ENCODE measurements around the gene MVP.
"Not testable (repeated sequence)": the region's sequence is repeated elsewhere in the genome, so short reads cannot be mapped to it uniquely, and the experiment has no call there.

Gene MVP

DNA sequence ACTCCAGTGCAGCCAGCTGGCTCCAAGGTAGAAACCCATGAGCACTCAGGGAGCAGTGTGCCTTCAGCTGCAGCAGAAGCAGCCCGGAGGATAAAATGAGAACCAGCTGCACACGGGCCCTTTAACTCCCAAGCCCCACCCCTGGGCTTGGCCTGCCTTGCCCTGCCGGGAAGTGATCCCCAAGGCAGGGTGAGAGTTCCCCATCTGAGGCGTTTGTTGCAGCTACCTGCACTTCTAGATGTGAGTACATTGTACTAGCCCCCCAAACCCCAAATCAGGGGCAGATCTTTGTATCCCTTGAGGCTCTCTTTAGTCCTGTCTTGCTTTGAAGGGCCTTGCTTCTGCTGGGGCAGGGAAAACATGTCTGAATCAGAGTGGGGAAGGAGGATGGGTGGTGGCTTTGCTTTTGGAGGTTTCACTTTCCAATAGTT, at the start of gene MVP:
Gene MVP, plus strand, starts transcription at position 192 of the 431 bp plus-strand sequence. CDS start 10,088 bp downstream, outside the sequence.
- H3K4me3 Mint-ChIP-seq, result peak within 1 kb of the TSS; percentile 96
- H3K36me3 Mint-ChIP-seq, result peaks cover 15% of the 10 kb centered on the region
- peaks cover 42% of the 10 kb centered on the region for H3K4me1 Mint-ChIP-seq
- H3K27ac Mint-ChIP-seq, result peak within 1 kb of the TSS; percentile 94
- DNase-seq (ENCODE audit: low spot score in 2 of 2), result no peak
- no peaks in the 10 kb centered on the region for H3K27me3 Mint-ChIP-seq
- H3K9me3 Mint-ChIP-seq, result no peaks in the 10 kb centered on the region
- ATAC-seq (ENCODE audit: low read depth), result peak; percentile 9

DNA sequence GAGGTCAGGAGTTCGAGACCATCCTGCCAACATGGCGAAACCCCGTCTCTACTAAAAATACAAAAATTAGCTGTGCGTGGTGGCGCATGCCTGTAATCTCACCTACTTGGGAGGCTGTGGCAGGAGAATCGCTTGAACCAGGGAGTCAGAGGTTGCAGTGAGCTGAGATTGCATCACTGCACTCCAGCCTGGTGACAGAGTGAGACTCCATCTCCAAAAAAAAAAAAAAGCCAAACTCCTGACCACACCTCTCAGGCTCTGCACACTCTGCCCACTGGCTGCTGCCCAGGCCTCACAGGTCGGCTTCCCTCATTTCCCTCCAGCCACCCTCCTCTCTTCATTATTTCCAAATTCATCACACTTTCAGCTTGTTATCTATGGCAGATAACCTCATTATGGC, 47.9 kb upstream of the MVP start:
- H3K9me3 Mint-ChIP-seq; H3K4me1 Mint-ChIP-seq; ATAC-seq (ENCODE audit: low read depth); H3K36me3 Mint-ChIP-seq; DNase-seq (ENCODE audit: low spot score in 2 of 2); H3K4me3 Mint-ChIP-seq; H3K27ac Mint-ChIP-seq; H3K27me3 Mint-ChIP-seq: not testable (repeated sequence)

DNA sequence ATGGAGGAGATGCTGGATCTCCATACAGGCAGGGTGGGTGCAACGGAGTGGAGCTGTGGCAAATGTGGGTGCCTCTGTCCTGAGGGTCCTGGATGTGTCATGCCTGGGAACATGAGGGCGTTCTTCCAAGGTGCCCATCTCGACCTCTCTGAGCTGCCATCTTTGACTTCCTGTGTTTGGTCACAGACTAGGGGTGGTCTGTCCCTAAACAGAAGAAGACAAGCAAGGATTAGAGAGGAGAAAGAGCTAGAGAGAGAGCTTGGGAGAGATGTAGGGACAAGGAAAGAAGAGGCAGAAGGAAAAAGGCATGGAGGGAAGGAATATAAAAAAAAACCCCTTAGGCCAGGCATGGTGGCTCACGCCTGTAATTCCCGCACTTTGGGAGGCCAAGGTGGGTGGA, 45.5 kb upstream of the MVP start:
- Mint-ChIP-seq H3K27me3 (peaks cover 3% of the 10 kb centered on the region), H3K4me3 (no peak overlapping the region), H3K36me3 (no peaks in the 10 kb centered on the region), H3K9me3 (no peaks in the 10 kb centered on the region), H3K27ac (no peak overlapping the region), H3K4me1 (peaks cover 4% of the 10 kb centered on the region)
- ATAC-seq (ENCODE audit: low read depth) (no peak), DNase-seq (ENCODE audit: low spot score in 2 of 2) (no peak)

DNA sequence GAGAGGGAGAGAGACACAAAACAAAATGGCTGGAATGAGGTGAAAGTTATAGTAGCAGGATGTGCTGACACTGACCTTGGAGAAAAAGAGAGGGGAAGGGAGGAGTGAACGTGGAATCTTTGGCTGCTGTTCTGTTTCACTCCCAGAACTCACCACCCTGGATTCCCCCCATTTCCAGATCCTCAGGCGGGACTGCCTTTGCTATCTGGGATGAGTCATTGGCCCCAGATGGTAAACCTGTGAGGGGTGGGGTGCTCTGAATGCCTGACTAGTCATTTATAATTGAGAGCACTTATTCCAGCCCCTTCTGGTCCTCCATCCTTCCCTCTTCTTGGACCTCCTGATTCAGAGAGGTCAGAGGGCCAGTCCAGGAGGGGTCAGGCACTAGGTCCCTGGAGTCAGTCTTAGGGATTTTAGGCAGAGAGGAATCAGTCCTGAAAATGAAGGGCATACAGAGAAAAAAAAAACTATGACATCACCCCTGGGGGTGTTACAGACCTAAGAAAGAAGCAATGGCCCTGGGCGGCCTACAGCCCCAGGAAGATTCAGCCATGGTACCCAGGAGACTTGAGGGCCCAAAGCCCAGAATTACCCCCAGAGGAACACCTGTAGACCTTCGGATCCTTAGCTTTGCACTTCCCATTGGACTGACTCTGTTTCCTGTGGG, 44.4 kb upstream of the MVP start:
- H3K4me3 Mint-ChIP-seq, result no peak overlapping the region
- H3K9me3 Mint-ChIP-seq, result no peaks in the 10 kb centered on the region
- no peak for ATAC-seq (ENCODE audit: low read depth)

DNA sequence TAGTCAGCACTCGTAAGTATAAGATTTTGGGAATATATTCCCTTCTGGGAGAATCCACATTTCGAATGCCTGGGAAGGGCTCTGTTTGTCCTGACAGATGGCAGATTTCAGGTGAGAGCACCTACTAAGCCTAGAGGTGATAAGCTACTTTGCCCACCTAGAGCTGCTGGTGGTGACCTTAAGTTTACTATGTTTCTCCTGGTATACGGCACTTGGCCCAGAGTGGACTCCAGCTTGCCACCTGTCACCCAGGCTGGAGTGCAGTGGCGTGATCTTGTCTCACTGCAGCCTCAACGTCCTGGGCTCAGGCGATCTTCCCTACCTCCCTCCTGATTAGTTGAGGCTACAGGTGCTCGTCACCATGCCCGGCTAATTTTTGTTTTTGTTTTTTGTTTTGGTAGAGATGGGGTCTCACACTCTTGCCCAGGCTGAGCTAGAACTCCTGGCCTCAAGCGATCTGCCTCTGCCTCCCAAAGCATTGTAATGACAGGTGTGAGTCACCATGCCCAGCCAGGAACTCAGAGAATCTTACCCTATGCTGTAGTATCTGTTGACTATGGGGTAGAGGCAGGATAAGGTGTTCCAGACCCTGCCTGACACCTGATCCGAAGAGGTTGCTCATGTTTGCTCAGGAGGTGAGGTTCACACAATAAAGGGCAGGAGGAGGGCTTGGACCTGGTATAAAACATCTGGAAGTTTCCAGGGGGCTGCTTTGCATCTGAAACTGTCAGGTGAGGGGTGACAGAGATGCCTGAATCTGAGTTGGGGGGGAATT, 42.5 kb upstream of the MVP start, which contains the start of gene ZG16:
Gene ZG16, plus strand, starts transcription at position 681 of the 775 bp plus-strand sequence. CDS start 1,011 bp downstream, outside the sequence.
- no peak for DNase-seq (ENCODE audit: low spot score in 2 of 2)
- no peak within 1 kb of the TSS for H3K27ac Mint-ChIP-seq
- no peak for ATAC-seq (ENCODE audit: low read depth)
- peaks cover 3% of the 10 kb centered on the region for H3K27me3 Mint-ChIP-seq
- H3K9me3 Mint-ChIP-seq, result no peaks in the 10 kb centered on the region
- H3K36me3 Mint-ChIP-seq, result no peaks in the 10 kb centered on the region
- H3K4me1 Mint-ChIP-seq, result peaks cover 4% of the 10 kb centered on the region
- H3K4me3 Mint-ChIP-seq, result no peak within 1 kb of the TSS

More for the DNA sequence above, 44.4 kb upstream of the MVP start:
- no peak for DNase-seq (ENCODE audit: low spot score in 2 of 2)
- peaks cover 4% of the 10 kb centered on the region for H3K4me1 Mint-ChIP-seq
- peaks cover 3% of the 10 kb centered on the region for H3K27me3 Mint-ChIP-seq
- no peak overlapping the region for H3K27ac Mint-ChIP-seq
- H3K36me3 Mint-ChIP-seq, result no peaks in the 10 kb centered on the region

DNA sequence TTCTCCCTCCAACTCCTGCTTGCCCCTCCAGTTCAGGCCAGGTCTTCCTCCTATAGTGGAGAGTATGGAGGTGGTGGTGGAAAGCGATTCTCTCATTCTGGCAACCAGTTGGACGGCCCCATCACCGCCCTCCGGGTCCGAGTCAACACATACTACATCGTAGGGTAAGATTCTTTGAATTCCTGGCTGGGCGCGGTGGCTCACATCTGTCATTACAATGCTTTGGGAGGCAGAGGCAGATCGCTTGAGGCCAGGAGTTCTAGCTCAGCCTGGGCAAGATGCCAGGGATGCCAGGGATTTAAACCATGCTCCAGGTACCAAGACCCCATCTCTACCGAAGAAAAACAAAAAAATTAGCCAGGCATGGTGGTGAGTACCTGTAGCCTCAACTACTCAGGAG, 40.8 kb upstream of the MVP start:
- no peaks in the 10 kb centered on the region for H3K9me3 Mint-ChIP-seq
- H3K36me3 Mint-ChIP-seq, result no peaks in the 10 kb centered on the region
- ATAC-seq (ENCODE audit: low read depth), result no peak
- no peak overlapping the region for H3K27ac Mint-ChIP-seq
- no peak for DNase-seq (ENCODE audit: low spot score in 2 of 2)
- H3K27me3 Mint-ChIP-seq, result no peaks in the 10 kb centered on the region
- no peak overlapping the region for H3K4me3 Mint-ChIP-seq
- H3K4me1 Mint-ChIP-seq, result no peaks in the 10 kb centered on the region

DNA sequence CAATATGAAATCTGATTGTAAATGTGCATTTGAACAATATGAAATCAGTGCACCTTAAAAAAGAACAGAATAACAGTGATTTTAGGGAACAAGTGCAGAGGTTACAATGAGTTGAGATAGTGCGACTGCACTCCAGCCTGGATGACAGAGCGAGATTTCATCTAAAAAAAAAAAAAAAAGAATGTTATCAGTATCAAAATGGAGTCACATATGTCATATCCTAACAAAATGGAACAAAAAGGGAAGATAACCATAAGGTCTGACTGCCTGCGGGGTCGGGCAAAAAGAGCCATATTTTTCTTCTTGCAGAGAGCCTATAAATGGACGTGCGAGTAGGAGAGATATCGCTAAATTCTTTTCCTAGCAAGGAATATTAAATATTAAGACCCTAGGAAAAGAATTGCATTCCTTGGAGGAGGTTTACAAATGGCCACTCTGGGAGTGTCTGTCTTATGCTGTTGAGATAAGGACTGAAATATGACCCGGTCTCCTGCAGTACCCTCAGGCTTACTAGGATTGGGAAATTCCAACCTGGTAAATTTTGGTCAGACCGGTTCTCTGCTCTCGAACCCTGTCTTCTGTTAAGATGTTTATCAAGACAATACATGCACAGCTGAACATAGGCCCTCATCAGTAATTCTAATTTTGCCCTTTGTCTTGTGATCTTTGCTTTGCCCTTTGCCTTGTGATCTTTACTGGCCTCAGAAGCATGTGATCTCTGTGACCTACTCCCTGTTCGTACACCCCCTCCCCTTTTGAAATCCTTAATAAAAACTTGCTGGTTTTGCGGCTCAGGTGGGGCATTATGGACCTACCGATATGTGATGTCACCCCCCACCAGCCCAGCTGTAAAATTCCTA, 36.9 kb upstream of the MVP start:
- not testable (repeated sequence) for H3K4me3 Mint-ChIP-seq; ATAC-seq (ENCODE audit: low read depth)

DNA sequence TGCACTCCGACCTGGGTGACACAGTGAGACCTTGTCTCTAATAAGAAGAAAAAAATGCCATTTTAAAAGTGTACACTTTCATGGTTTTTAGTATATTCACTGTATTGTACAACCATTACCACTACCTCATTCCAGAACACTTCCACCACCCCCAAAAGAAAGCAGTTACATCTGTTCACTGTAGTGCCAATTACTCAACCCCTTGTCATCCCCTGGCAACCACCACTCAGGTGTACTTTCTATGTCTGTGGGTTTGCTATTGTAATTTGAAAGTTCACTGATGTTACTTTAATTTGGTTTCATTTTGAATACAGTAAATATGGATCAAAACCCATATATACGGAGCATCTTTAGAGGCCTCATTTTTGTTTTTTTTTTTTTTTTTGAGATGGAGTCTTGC, 36.1 kb upstream of the MVP start:
- H3K36me3 Mint-ChIP-seq, result no peaks in the 10 kb centered on the region
- no peak for ATAC-seq (ENCODE audit: low read depth)
- DNase-seq (ENCODE audit: low spot score in 2 of 2), result no peak
- H3K9me3 Mint-ChIP-seq, result no peaks in the 10 kb centered on the region
- H3K4me3 Mint-ChIP-seq, result no peak overlapping the region
- no peaks in the 10 kb centered on the region for H3K27me3 Mint-ChIP-seq
- H3K4me1 Mint-ChIP-seq, result peaks cover 9% of the 10 kb centered on the region
- H3K27ac Mint-ChIP-seq, result no peak overlapping the region

More for the DNA sequence above, 36.9 kb upstream of the MVP start:
- not testable (repeated sequence) for H3K27me3 Mint-ChIP-seq; H3K9me3 Mint-ChIP-seq; H3K36me3 Mint-ChIP-seq; H3K27ac Mint-ChIP-seq; DNase-seq (ENCODE audit: low spot score in 2 of 2); H3K4me1 Mint-ChIP-seq

DNA sequence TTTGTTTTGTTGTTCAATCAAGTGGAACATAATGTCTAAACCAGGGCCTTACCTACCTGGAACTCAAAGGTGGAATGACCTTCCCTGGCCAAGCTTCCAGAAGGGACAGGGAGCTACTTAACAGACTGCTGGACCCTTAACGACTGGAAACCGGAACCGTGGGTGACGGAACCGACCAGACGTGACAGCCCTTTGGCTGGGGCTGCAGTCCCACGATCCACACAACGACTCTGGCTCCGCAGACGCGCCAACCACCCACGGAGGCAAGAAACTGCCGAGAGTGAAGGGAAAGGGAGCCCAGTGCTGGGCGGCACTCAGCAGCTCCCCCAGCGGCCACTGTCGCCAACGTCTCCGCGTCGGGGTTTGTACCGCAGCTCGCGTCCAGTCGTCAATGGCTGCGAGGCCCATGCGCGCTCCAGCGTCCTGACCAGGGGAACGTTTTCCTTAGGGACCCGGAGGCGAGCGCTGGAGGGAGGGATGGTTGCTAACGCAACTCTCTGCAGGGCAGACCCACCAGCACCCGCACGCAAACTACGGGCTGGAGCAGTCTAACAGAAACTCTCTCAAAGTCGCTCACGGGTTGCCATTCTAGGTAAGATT, 35.3 kb upstream of the MVP start:
- Mint-ChIP-seq H3K36me3 (no peaks in the 10 kb centered on the region), H3K4me3 (peak overlapping the region; percentile 80), H3K4me1 (peaks cover 9% of the 10 kb centered on the region), H3K9me3 (no peaks in the 10 kb centered on the region), H3K27ac (no peak overlapping the region), H3K27me3 (no peaks in the 10 kb centered on the region)
- DNase-seq (ENCODE audit: low spot score in 2 of 2), result peak; percentile 63 to 71
- ATAC-seq (ENCODE audit: low read depth), result peak; percentile 97

DNA sequence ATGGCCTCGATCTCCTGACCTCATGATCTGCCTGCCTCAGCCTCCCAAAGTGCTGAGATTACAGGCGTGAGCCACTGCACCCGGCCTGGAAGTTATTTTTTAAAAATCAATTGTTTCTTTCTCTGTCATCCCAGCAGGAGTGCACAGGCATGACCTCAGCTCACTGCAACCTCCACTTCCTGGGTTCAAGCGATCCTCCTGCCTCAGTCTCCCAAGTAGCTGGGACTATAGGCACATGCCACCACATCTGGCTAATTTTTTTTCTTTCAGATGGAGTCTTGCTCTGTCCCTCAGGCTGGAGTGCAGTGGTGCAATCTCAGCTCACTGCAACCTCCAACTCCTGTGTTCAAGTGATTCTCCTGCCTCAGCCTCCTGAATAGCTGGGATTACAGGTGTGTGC, 33.1 kb upstream of the MVP start:
- not testable (repeated sequence) for ATAC-seq (ENCODE audit: low read depth); H3K27me3 Mint-ChIP-seq

DNA sequence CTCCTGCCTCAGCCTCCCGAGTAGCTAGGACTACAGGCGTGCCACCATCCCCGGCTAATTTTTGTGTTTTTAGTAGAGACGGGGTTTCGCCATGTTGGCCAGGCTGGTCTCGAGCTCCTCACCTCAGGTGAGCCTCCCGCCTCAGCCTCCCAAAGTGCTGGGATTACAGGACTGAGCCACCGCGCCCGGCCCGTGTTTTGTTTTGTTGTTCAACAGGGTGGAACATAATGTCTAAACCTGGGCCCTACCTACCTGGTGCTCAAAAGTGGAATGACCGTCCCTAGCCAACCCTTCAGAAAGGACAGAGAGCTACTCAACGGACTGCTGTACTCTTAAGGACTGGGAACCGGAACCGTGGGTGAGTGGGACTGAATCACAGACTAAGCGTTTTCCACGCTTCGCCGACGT, 30.5 kb upstream of the MVP start:
- H3K27ac Mint-ChIP-seq, result peak overlapping the region; percentile 91
- DNase-seq (ENCODE audit: low spot score in 2 of 2) (no peak), ATAC-seq (ENCODE audit: low read depth) (no peak)
- H3K36me3 Mint-ChIP-seq, result peaks cover 6% of the 10 kb centered on the region
- peak overlapping the region; percentile 90 for H3K4me3 Mint-ChIP-seq
- peaks cover 37% of the 10 kb centered on the region for H3K4me1 Mint-ChIP-seq
- H3K27me3 Mint-ChIP-seq, result no peaks in the 10 kb centered on the region
- H3K9me3 Mint-ChIP-seq, result no peaks in the 10 kb centered on the region

More for the DNA sequence above, 33.1 kb upstream of the MVP start:
- H3K36me3 Mint-ChIP-seq; H3K27ac Mint-ChIP-seq; DNase-seq (ENCODE audit: low spot score in 2 of 2); H3K4me3 Mint-ChIP-seq; H3K9me3 Mint-ChIP-seq: not testable (repeated sequence)
- peaks cover 25% of the 10 kb centered on the region for H3K4me1 Mint-ChIP-seq

DNA sequence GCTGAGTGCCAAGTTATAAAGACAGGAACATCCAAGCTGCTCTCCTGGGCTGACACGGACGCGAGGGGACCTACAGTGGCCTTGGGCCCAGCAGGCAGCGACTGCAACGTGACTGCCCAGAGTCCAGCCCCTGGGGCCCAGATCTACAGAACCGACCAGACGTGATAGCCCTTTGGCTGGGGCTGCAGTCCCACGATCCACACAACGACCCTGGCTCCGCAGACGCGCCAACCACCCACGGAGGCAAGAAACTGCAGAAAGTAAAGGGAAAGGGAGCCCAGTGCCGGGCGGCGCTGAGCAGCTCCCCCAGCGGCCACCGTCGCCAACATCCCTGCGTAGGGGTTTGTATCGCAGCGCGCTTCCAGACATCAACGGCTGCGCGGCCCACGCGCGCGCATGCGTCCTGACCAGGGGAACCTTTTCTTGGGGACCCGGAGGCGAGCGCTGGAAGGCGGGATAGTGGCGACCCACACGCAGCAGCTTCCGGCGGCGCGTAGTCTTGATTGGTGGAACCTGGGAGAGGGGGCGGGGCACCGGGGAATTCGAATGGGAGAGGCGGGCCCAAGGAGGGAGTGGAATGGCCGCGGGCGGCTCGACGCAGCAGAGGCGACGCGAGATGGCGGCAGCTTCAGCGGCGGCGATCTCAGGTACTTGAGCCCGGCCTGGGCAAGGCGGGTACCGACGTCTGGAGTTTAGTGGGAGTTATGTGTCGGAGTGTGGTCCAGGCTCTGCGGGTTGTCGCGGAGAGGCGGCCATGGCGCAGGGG, 29.9 kb upstream of the MVP start, which contains the start of gene KIF22:
Gene KIF22, plus strand, starts transcription at position 569 of the 766 bp plus-strand sequence. Its CDS starts 9 bp downstream, at position 578.
- H3K36me3 Mint-ChIP-seq, result peaks cover 6% of the 10 kb centered on the region
- H3K4me1 Mint-ChIP-seq, result peaks cover 33% of the 10 kb centered on the region
- H3K27ac Mint-ChIP-seq, result peak within 1 kb of the TSS; percentile 91
- no peaks in the 10 kb centered on the region for H3K9me3 Mint-ChIP-seq
- H3K27me3 Mint-ChIP-seq, result no peaks in the 10 kb centered on the region
- peak within 1 kb of the TSS; percentile 90 for H3K4me3 Mint-ChIP-seq
- ATAC-seq (ENCODE audit: low read depth) (peak; percentile 91), DNase-seq (ENCODE audit: low spot score in 2 of 2) (peak; percentile 97 to 100)

Data from memory B cell (primary cell).